OCI-LY3 (cell line): ENCODE measurements around the gene VPS13C.

Source experiments
- H2AFZ ChIP-seq: fragments of 200-600, 300-600 bp; shearing (Covaris generic); 2 replicates; pipeline ENCODE4 v1.6.0; 2014; ENCODE audit warnings: antibody characterized with exemption, low read depth, low read length
- H3K27ac ChIP-seq: fragments of 200-600, 300-600 bp; sonication (generic); 2 replicates; pipeline ENCODE4 v1.5.1; 2014; ENCODE audit warnings: mild to moderate bottlenecking, low read length, moderate library complexity, mixed read lengths
- H3K27me3 ChIP-seq: fragments of 200-600, 300-600 bp; sonication (generic); 2 replicates; pipeline ENCODE4 v1.6.1; 2014; ENCODE audit warnings: low read depth, low read length, mixed read lengths
- H3K36me3 ChIP-seq: fragments of 200-600, 300-600 bp; sonication (generic); replicated peaks from 2 replicates; pipeline ENCODE3; 2014; ENCODE audit warnings: low read depth, low read length, mixed read lengths
- H3K4me1 ChIP-seq: fragments of 300-600, 200-600 bp; sonication (generic); 2 replicates; pipeline ENCODE4 v1.6.1; 2014; ENCODE audit warnings: low read length, mixed read lengths
- H3K4me2 ChIP-seq: fragments of 200-600, 300-600 bp; sonication (generic); 2 replicates; pipeline ENCODE4 v1.6.1; 2014; ENCODE audit warnings: low read length, mixed read lengths
- H3K4me3 ChIP-seq: fragments of 300-600, 200-600 bp; sonication (generic); 2 replicates; pipeline ENCODE4 v1.5.1; 2014; ENCODE audit warnings: antibody characterized with exemption, mild to moderate bottlenecking, low read length, moderate library complexity
- H3K79me2 ChIP-seq: fragments of 300-600, 200-600 bp; shearing (Covaris generic); 2 replicates; pipeline ENCODE4 v1.6.1; 2014; ENCODE audit warnings: mild to moderate bottlenecking, low read length, mixed read lengths
- H3K9ac ChIP-seq: fragments of 300-600, 200-600 bp; shearing (Covaris generic); 2 replicates; pipeline ENCODE4 v1.6.0; 2014; ENCODE audit warnings: mild to moderate bottlenecking, low read length, moderate library complexity
- H3K9me3 ChIP-seq: fragments of 200-600, 300-600 bp; shearing (Covaris generic); 2 replicates; pipeline ENCODE4 v1.6.1; 2014; ENCODE audit warnings: low read length, mixed read lengths; ENCODE audit not compliant: insufficient read depth
- H4K20me1 ChIP-seq: fragments of 200-600, 300-600 bp; sonication (generic); 2 replicates; pipeline ENCODE4 v1.6.1; 2016; ENCODE audit warnings: low read length, mixed read lengths; ENCODE audit not compliant: insufficient read depth
- EZH2phosphoT487 ChIP-seq: fragments of 200-600 bp; shearing (Covaris generic); IDR thresholded peaks from 2 replicates; pipeline ENCODE4 v1.6.1; 2018; ENCODE audit warnings: antibody characterized with exemption, mixed run types, low read depth
- TF ChIP-seq, protein P1 (sequence below): fragments of 200-600, 300-600 bp; sonication (generic); IDR thresholded peaks from 2 replicates; pipeline ENCODE4 v1.5.1; 2014; ENCODE audit warnings: antibody characterized with exemption, low read length, low read depth

The VPS13C gene

DNA sequence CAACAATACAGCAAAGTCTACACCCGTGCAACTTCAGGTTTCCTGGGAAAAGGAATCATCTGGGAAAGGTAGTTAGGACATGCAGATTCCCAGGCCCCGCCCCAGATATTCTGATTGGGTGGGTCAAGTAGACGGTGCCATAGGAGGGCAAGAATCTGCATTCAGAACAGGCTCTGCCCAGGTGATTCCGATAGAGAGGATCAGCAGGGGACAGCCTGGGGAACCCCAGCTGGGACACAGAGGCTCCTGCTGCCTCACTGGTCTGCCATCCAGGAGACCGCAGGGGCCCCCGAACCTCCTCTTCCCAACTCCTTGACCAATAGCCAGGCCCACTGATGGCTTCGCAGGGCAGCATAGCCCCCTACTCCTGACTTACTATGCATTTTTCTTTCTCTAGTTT lies 243.4 kb downstream of the VPS13C start:
- H3K9me3 ChIP-seq = no peaks in the 10 kb centered on the region
- TF ChIP-seq EZH2phosphoT487 = no peak
- TF ChIP-seq, protein P1, sequence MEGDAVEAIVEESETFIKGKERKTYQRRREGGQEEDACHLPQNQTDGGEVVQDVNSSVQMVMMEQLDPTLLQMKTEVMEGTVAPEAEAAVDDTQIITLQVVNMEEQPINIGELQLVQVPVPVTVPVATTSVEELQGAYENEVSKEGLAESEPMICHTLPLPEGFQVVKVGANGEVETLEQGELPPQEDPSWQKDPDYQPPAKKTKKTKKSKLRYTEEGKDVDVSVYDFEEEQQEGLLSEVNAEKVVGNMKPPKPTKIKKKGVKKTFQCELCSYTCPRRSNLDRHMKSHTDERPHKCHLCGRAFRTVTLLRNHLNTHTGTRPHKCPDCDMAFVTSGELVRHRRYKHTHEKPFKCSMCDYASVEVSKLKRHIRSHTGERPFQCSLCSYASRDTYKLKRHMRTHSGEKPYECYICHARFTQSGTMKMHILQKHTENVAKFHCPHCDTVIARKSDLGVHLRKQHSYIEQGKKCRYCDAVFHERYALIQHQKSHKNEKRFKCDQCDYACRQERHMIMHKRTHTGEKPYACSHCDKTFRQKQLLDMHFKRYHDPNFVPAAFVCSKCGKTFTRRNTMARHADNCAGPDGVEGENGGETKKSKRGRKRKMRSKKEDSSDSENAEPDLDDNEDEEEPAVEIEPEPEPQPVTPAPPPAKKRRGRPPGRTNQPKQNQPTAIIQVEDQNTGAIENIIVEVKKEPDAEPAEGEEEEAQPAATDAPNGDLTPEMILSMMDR = no peak

DNA sequence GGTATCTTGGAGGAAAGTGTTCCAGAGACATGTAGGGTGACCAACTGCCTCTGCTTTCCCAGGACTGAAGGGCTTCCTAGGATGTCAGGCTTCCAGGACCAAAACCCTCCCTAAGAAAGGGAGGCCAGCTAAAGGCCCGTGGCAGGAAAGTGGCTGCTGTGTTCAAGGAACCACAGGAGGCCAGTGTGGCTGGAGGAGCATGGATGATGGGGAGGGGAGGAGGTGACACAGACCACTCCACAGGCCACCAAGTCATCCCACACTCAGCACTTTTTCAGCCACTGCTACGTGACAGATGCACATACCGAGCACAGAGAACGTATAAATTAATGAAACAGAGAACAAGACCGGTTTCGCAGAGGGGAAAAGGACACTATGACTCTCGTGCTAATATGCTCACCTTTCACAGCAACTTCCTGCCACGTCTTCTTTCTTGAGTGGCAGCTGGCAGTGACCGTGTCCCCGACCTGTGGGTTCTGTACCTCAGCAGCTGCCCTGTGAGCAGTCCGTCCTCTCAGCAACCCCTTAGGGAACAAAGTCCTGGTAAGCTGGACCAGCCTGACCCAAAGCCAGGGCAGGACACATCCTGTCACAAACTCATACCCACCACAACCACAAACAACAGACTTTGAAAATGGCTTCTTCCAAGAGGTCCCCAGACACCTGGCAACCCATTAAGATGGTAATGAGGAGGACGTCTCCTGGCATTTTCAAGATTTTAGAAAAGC lies 244.7 kb downstream of the VPS13C start:
- no peak overlapping the region for H3K27ac ChIP-seq
- H3K79me2 ChIP-seq = no peaks in the 10 kb centered on the region
- H3K27me3 ChIP-seq = peaks cover 19% of the 10 kb centered on the region
- H3K9me3 ChIP-seq = no peaks in the 10 kb centered on the region
- H2AFZ ChIP-seq = no peak overlapping the region
- H4K20me1 ChIP-seq = no peaks in the 10 kb centered on the region
- no peak overlapping the region for H3K4me2 ChIP-seq
- no peaks in the 10 kb centered on the region for H3K36me3 ChIP-seq
- TF ChIP-seq, protein P1 = no peak
- TF ChIP-seq EZH2phosphoT487 = no peak
- H3K9ac ChIP-seq = no peak overlapping the region
- H3K4me1 ChIP-seq = no peaks in the 10 kb centered on the region
- H3K4me3 ChIP-seq = no peak overlapping the region

More for the DNA sequence above, 243.4 kb downstream of the VPS13C start:
- Histone ChIP-seq H3K27me3 (peaks cover 28% of the 10 kb centered on the region), H3K36me3 (no peaks in the 10 kb centered on the region), H3K4me2 (no peak overlapping the region), H3K9ac (no peak overlapping the region), H3K27ac (no peak overlapping the region), H3K4me3 (no peak overlapping the region), H4K20me1 (no peaks in the 10 kb centered on the region), H3K79me2 (no peaks in the 10 kb centered on the region), H2AFZ (no peak overlapping the region), H3K4me1 (no peaks in the 10 kb centered on the region)

DNA sequence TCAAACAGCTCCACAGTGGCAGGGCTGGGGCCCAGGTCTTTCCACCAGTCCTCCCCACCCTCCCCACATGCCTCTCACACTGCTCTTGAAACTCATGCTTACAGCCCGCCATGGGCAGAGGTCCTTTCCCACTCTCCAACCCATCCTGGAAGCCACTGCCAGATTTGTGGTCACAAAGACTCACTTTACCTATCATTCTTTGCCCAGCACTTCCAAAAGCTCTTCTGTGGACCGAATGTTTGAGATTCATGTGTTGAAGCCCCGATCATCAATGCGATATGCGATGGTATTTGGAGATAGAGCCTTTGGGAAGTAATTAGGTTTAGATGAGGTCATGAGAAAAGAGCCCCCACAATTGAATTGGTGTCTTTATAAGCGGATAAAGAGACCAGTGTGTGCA lies 247.8 kb downstream of the VPS13C start:
- no peak overlapping the region for H3K4me2 ChIP-seq
- H4K20me1 ChIP-seq = no peaks in the 10 kb centered on the region
- no peak overlapping the region for H2AFZ ChIP-seq
- no peak overlapping the region for H3K9ac ChIP-seq
- TF ChIP-seq EZH2phosphoT487 = no peak
- TF ChIP-seq, protein P1 = no peak
- H3K9me3 ChIP-seq = no peaks in the 10 kb centered on the region
- no peak overlapping the region for H3K4me3 ChIP-seq
- H3K27me3 ChIP-seq = peaks cover 29% of the 10 kb centered on the region
- H3K27ac ChIP-seq = no peak overlapping the region
- H3K79me2 ChIP-seq = no peaks in the 10 kb centered on the region
- H3K4me1 ChIP-seq = no peaks in the 10 kb centered on the region
- no peaks in the 10 kb centered on the region for H3K36me3 ChIP-seq

DNA sequence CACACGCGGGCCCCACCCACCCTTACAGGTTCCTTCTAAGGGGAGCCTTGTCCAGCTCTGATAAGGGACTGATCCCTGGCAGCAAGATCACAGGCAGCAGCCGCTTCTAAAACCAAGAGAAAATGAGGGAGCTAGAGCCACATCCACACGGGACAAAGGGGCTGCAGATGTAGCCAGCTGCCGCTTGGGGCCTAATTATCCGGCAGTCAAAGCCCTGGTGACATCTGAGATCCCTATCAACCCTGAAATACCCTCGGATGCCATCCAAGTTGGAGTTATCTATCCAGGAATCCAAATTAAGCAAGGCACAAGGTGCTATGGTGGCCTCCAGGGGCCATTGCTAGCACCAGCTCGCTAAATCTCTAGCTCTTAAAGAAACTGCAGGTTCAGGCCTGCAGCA lies 248.3 kb downstream of the VPS13C start:
- H3K27ac ChIP-seq = no peak overlapping the region
- no peaks in the 10 kb centered on the region for H4K20me1 ChIP-seq
- no peak overlapping the region for H3K9ac ChIP-seq
- H3K27me3 ChIP-seq = peaks cover 24% of the 10 kb centered on the region
- no peaks in the 10 kb centered on the region for H3K36me3 ChIP-seq
- TF ChIP-seq, protein P1 = no peak
- no peak for TF ChIP-seq EZH2phosphoT487
- no peaks in the 10 kb centered on the region for H3K79me2 ChIP-seq
- H3K9me3 ChIP-seq = no peaks in the 10 kb centered on the region
- H3K4me1 ChIP-seq = no peaks in the 10 kb centered on the region
- no peak overlapping the region for H2AFZ ChIP-seq
- no peak overlapping the region for H3K4me2 ChIP-seq
- no peak overlapping the region for H3K4me3 ChIP-seq
